Spleen (tissue), 7 donors: Measurements from ENCODE around the gene SNRNP200.

Experiments used
- POLR2A ChIP-seq, 3 donors: fragments of 450-650 bp; IDR thresholded peaks; one replicate each; pipeline ENCODE4 v1.5.1; 2017; ENCODE audit warnings: antibody characterized with exemption in 3 of 3, mild to moderate bottlenecking in 1 of 3
- POLR2AphosphoS5 ChIP-seq, 3 donors: sonication (generic); formaldehyde crosslinking; IDR thresholded peaks; one replicate each; pipeline ENCODE4 v1.5.1; 2017; ENCODE audit warnings: antibody characterized with exemption in 3 of 3
- TF ChIP-seq, protein P1 (sequence below), 11 experiments: fragments of 200-600 bp in 7 of 11; fragments of 450-650 bp in 4 of 11; sonication (generic) in 4 of 11; IDR thresholded peaks in 8 of 11; conservative IDR thresholded peaks in 3 of 11; 1 replicate in 7 of 11; 2 replicates in 4 of 11; pipeline versions ENCODE4 v1.4.0 to v1.8.0; 2016 to 2021; ENCODE audit warnings: antibody characterized with exemption in 11 of 11, inconsistent platforms in 4 of 11, mild to moderate bottlenecking in 1 of 11
- donor health status: DM: no; HTN: no; CAD: no; lungs with moderate emphysema.
- donor health status: DM: no; HTN: no; CAD: no.
- donor health status: DM: no; HTN: no; CAD: no.

DNA sequence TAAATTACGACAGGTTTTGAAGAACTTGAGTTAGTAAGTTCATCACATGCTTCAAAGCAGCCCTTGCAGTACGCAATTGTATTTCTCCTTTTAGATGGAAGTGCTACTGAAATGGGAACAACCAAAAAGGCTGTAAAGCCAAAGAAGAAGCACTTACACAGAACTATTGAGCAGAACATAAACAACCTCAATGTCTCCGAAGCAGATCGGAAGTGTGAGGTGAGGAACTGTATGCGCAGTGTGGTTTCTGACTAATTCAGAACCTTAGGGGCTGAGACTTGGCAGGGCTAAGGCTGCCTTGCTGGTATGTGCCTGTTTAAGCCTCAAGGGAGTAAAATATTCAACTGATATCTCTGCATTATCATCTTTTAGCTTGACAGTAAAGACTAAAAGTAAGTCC lies 38.7 kb upstream of the SNRNP200 start:
- TF ChIP-seq, protein P1, sequence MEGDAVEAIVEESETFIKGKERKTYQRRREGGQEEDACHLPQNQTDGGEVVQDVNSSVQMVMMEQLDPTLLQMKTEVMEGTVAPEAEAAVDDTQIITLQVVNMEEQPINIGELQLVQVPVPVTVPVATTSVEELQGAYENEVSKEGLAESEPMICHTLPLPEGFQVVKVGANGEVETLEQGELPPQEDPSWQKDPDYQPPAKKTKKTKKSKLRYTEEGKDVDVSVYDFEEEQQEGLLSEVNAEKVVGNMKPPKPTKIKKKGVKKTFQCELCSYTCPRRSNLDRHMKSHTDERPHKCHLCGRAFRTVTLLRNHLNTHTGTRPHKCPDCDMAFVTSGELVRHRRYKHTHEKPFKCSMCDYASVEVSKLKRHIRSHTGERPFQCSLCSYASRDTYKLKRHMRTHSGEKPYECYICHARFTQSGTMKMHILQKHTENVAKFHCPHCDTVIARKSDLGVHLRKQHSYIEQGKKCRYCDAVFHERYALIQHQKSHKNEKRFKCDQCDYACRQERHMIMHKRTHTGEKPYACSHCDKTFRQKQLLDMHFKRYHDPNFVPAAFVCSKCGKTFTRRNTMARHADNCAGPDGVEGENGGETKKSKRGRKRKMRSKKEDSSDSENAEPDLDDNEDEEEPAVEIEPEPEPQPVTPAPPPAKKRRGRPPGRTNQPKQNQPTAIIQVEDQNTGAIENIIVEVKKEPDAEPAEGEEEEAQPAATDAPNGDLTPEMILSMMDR (IDR thresholded peaks at IDR 0.05 in 8 of 11, conservative IDR thresholded peaks at IDR 0.05 in 3 of 11), result no peak
- TF ChIP-seq POLR2AphosphoS5 (IDR thresholded peaks at IDR 0.05) (peak in 1 of 3 donors; percentile 83), POLR2A (IDR thresholded peaks at IDR 0.05) (no peak)
